DOHH2 (cell line): ENCODE results near the gene HK2.

ENCODE experiments used
- H3F3A ChIP-seq: fragments of 200-600 bp; sonication (generic), shearing (Covaris generic); 2 replicates; pipeline ENCODE4 v1.6.0; 2016; ENCODE audit warnings: antibody characterized with exemption, mild to moderate bottlenecking; ENCODE audit not compliant: control insufficient read depth, insufficient read depth
- H3K27ac ChIP-seq: fragments of 200-600 bp; sonication (generic); 2 replicates; pipeline ENCODE4 v1.5.1; 2014; ENCODE audit warnings: low read depth, mild to moderate bottlenecking, low read length, moderate library complexity
- H3K27me3 ChIP-seq: fragments of 200-600 bp; sonication (generic); 2 replicates; pipeline ENCODE4 v1.6.1; 2014; ENCODE audit warnings: mild to moderate bottlenecking, low read length, mixed read lengths; ENCODE audit not compliant: control insufficient read depth
- H3K36me3 ChIP-seq: fragments of 200-600 bp; sonication (generic); 2 replicates; pipeline ENCODE4 v1.6.1; 2014; ENCODE audit warnings: mild to moderate bottlenecking, low read length, moderate library complexity, mixed read lengths; ENCODE audit not compliant: control insufficient read depth
- H3K4me1 ChIP-seq: fragments of 200-600 bp; sonication (generic); 2 replicates; pipeline ENCODE4 v1.6.1; 2014; ENCODE audit warnings: mild to moderate bottlenecking, low read length, mixed read lengths; ENCODE audit not compliant: control insufficient read depth
- H3K4me2 ChIP-seq: fragments of 200-600 bp; sonication (generic); 2 replicates; pipeline ENCODE4 v1.6.0; 2014; ENCODE audit warnings: mild to moderate bottlenecking, low read length, moderate library complexity
- H3K4me3 ChIP-seq: fragments of 200-600 bp; sonication (generic); 2 replicates; pipeline ENCODE4 v1.5.1; 2014; ENCODE audit warnings: mild to moderate bottlenecking, low read length, mixed read lengths
- H3K79me2 ChIP-seq: fragments of 200-600 bp; sonication (generic); 2 replicates; pipeline ENCODE4 v1.6.1; 2014; ENCODE audit warnings: mild to moderate bottlenecking, low read length, mixed read lengths; ENCODE audit not compliant: control insufficient read depth
- H3K9me2 ChIP-seq: fragments of 200-600 bp; sonication (generic); replicated peaks from 2 replicates; pipeline ENCODE4 v1.6.1; 2014; ENCODE audit warnings: mild to moderate bottlenecking, low read length, mixed read lengths; ENCODE audit not compliant: control insufficient read depth
- H3K9me3 ChIP-seq: fragments of 200-600 bp; sonication (generic); 2 replicates; pipeline ENCODE4 v1.6.1; 2014; ENCODE audit warnings: antibody characterized with exemption, low read length, mixed read lengths; ENCODE audit not compliant: control insufficient read depth, insufficient read depth
- H4K20me1 ChIP-seq: fragments of 200-600 bp; sonication (generic); 2 replicates; pipeline ENCODE4 v1.6.0; 2014; ENCODE audit warnings: low read depth, mild to moderate bottlenecking, antibody characterized with exemption, low read length, moderate library complexity; ENCODE audit not compliant: control insufficient read depth, insufficient read depth
- CTCF ChIP-seq: fragments of 200-600 bp; sonication (generic); IDR thresholded peaks from one replicate; pipeline ENCODE4 v1.5.1; 2014; ENCODE audit warnings: antibody characterized with exemption, mild to moderate bottlenecking, low read depth, low read length; ENCODE audit not compliant: poor library complexity, severe bottlenecking
- EZH2phosphoT487 ChIP-seq: fragments of 200-600 bp; sonication (generic); IDR thresholded peaks from 2 replicates; pipeline ENCODE4 v1.6.1; 2017; ENCODE audit warnings: borderline replicate concordance, mild to moderate bottlenecking, antibody characterized with exemption, low read length, moderate library complexity, mixed read lengths

HK2 gene

GRCh38 chr2:74841641-74842040, 7.7 kb downstream of the HK2 start:
- Histone ChIP-seq H3K4me3 (no peak overlapping the region), H3K4me2 (no peak overlapping the region), H3K27ac (no peak overlapping the region), H3K4me1 (peaks cover 62% of the 10 kb centered on the region), H4K20me1 (peaks cover 63% of the 10 kb centered on the region), H3F3A (no peaks in the 10 kb centered on the region), H3K79me2 (peaks cover 99% of the 10 kb centered on the region), H3K9me2 (no peaks in the 10 kb centered on the region), H3K36me3 (peaks cover 78% of the 10 kb centered on the region), H3K9me3 (no peaks in the 10 kb centered on the region), H3K27me3 (no peaks in the 10 kb centered on the region)
- no peak for TF ChIP-seq EZH2phosphoT487
- TF ChIP-seq CTCF: no peak

DNA sequence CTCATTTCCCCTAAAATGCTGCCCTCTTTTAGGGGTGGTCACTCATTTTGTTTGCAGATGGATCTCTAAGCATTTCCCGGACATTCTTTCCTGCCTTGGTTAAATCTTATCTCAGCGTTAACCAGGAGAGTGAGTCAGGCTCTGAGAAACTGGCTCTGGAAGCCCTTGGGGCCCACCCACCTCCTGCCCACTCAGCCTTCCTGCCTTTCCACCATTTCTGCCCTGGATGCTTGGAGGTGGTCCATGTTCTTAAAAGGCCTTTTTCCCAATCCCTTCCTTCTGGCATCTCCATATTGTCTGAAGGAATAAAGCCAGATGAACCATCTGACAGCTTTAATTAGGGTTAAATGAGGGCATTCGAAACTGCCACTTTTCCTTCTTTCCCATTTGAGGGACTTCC, 9.5 kb downstream of the HK2 start:
- no peaks in the 10 kb centered on the region for H3F3A ChIP-seq
- no peaks in the 10 kb centered on the region for H3K9me3 ChIP-seq
- peaks cover 64% of the 10 kb centered on the region for H4K20me1 ChIP-seq
- H3K4me3 ChIP-seq: no peak overlapping the region
- no peaks in the 10 kb centered on the region for H3K9me2 ChIP-seq
- H3K36me3 ChIP-seq: peaks cover 75% of the 10 kb centered on the region
- peak overlapping the region; percentile 20; the same call in 1 of the 2 replicates for H3K4me2 ChIP-seq
- H3K79me2 ChIP-seq: peaks cover 99% of the 10 kb centered on the region
- no peaks in the 10 kb centered on the region for H3K27me3 ChIP-seq
- no peak for TF ChIP-seq EZH2phosphoT487
- TF ChIP-seq CTCF: no peak
- H3K4me1 ChIP-seq: peaks cover 68% of the 10 kb centered on the region
- H3K27ac ChIP-seq: no peak overlapping the region

GRCh38 chr2:74843899-74844298, 10.0 kb downstream of the HK2 start:
- H3K36me3 ChIP-seq: peaks cover 77% of the 10 kb centered on the region
- no peaks in the 10 kb centered on the region for H3K9me3 ChIP-seq
- no peak overlapping the region for H3K27ac ChIP-seq
- no peaks in the 10 kb centered on the region for H3F3A ChIP-seq
- H3K79me2 ChIP-seq: peaks cover 99% of the 10 kb centered on the region
- H3K4me1 ChIP-seq: peaks cover 69% of the 10 kb centered on the region
- TF ChIP-seq EZH2phosphoT487 (no peak), CTCF (no peak)
- H3K27me3 ChIP-seq: no peaks in the 10 kb centered on the region
- H3K4me2 ChIP-seq: no peak overlapping the region
- no peaks in the 10 kb centered on the region for H3K9me2 ChIP-seq
- peaks cover 65% of the 10 kb centered on the region for H4K20me1 ChIP-seq
- no peak overlapping the region for H3K4me3 ChIP-seq
